ENCODE results near the gene BABAM2. TPM values are rescaled to one million over a fixed set of nuclear protein-coding genes. Genes with fewer than 3 reads are reported as not detected.

BABAM2 gene
- total RNA-seq, 4 donors from 2014 or later: 24.3 to 46.1 (median 44.5) TPM

- H3K4me3 ChIP-seq: no peak overlapping the region
- WGBS, 2 donors: 84 to 87% methylated on average over 13 of the region's 13 CpGs
- no peaks in the 10 kb centered on the region for H3K36me3 ChIP-seq
- no peaks in the 10 kb centered on the region for H3K9me3 ChIP-seq
- no peak for DNase-seq (ENCODE audit: low spot score in 2 of 2)
- no peaks in the 10 kb centered on the region for H3K27me3 ChIP-seq
- peaks cover 0 to 42% (median 18%) of the 10 kb centered on the region in 4 donors for H3K4me1 ChIP-seq
- H3K27ac ChIP-seq: peak overlapping the region in 1 of 4 donors; percentile 6
- TF ChIP-seq POLR2A (IDR thresholded peaks at IDR 0.05) (no peak), CTCF (IDR thresholded peaks at IDR 0.05) (no peak), EP300 (IDR thresholded peaks at IDR 0.05) (no peak)
These were observed 445.9 kb downstream of the BABAM2 start for GRCh38 chr2:28336264-28336980.

GRCh38 chr2:28336982-28337627 lies 446.6 kb downstream of the BABAM2 start:
- Histone ChIP-seq H3K36me3 (no peaks in the 10 kb centered on the region), H3K4me3 (no peak overlapping the region), H3K9me3 (no peaks in the 10 kb centered on the region), H3K4me1 (peaks cover 0 to 49% (median 21%) of the 10 kb centered on the region in 4 donors), H3K27me3 (no peaks in the 10 kb centered on the region), H3K27ac (peak overlapping the region in 2 of 4 donors; percentile 6 to 40)
- TF ChIP-seq CTCF (IDR thresholded peaks at IDR 0.05) (no peak), EP300 (IDR thresholded peaks at IDR 0.05) (no peak), POLR2A (IDR thresholded peaks at IDR 0.05) (no peak)
- 90 to 98% methylated on average over 12 to 16 of the region's 16 CpGs for WGBS, 2 donors
- DNase-seq (ENCODE audit: low spot score in 2 of 2): no peak

- Histone ChIP-seq H3K4me3 (no peak overlapping the region), H3K27ac (peak overlapping the region in 3 of 4 donors; percentile 11 to 75 (median 63)), H3K36me3 (no peaks in the 10 kb centered on the region), H3K4me1 (peaks cover 4 to 60% (median 29%) of the 10 kb centered on the region in 4 donors), H3K9me3 (no peaks in the 10 kb centered on the region), H3K27me3 (no peaks in the 10 kb centered on the region)
- TF ChIP-seq POLR2A (IDR thresholded peaks at IDR 0.05): no peak
- no peak for TF ChIP-seq CTCF (IDR thresholded peaks at IDR 0.05)
- peak in 1 of 2 donors; percentile 86 for TF ChIP-seq EP300 (IDR thresholded peaks at IDR 0.05)
- DNase-seq (ENCODE audit: low spot score in 2 of 2): peak; percentile 38 to 64
- 28 to 31% methylated on average over 14 of the region's 14 CpGs for WGBS, 2 donors
These were observed 447.7 kb downstream of the BABAM2 start for GRCh38 chr2:28338046-28338817.

GRCh38 chr2:28338831-28339321 lies 448.3 kb downstream of the BABAM2 start:
- Histone ChIP-seq H3K36me3 (no peaks in the 10 kb centered on the region), H3K27ac (peak overlapping the region in 3 of 4 donors; percentile 11 to 75 (median 63)), H3K27me3 (no peaks in the 10 kb centered on the region), H3K9me3 (no peaks in the 10 kb centered on the region), H3K4me3 (no peak overlapping the region), H3K4me1 (peaks cover 4 to 63% (median 33%) of the 10 kb centered on the region in 4 donors)
- 86 to 87% methylated on average over 7 of the region's 7 CpGs for WGBS, 2 donors
- TF ChIP-seq CTCF (IDR thresholded peaks at IDR 0.05): no peak
- DNase-seq (ENCODE audit: low spot score in 2 of 2): no peak
